HFFc6 (cell line): ENCODE data around the gene CERS4. TPM values are rescaled to one million over a fixed set of nuclear protein-coding genes. Genes with fewer than 3 reads are reported as not detected.

ENCODE experiments used
- DNase-seq: peaks from one replicate; pipeline ENCODE4 v3.0.0-alpha.2; 2018
- H3K27ac Mint-ChIP-seq: 2 replicates; pipeline ENCODE4 v1.8.0; 2020; ENCODE audit warnings: mild to moderate bottlenecking, mixed read lengths
- H3K27me3 Mint-ChIP-seq: 2 replicates; pipeline ENCODE4 v1.8.0; 2021; ENCODE audit warnings: mild to moderate bottlenecking, moderate library complexity, mixed read lengths; ENCODE audit not compliant: insufficient read depth
- H3K36me3 Mint-ChIP-seq: 2 replicates; pipeline ENCODE4 v1.8.0; 2021; ENCODE audit warnings: low read depth, mixed read lengths
- H3K4me1 Mint-ChIP-seq: 2 replicates; pipeline ENCODE4 v1.8.0; 2020; ENCODE audit warnings: low read depth, mixed read lengths
- H3K4me3 Mint-ChIP-seq: 2 replicates; pipeline ENCODE4 v1.8.0; 2020; ENCODE audit warnings: mild to moderate bottlenecking, moderate library complexity, mixed read lengths
- H3K9me3 Mint-ChIP-seq: 2 replicates; pipeline ENCODE4 v1.8.0; 2020; ENCODE audit warnings: mild to moderate bottlenecking, mixed read lengths
- total RNA-seq, 6 experiments: library from RNA; stranded (reverse); fragmentation: NEBNext Ultra II Directional; extraction: Animal tissue kit (Norgen Biotek cat#: 25700); gene quantifications; 2 replicates in 1 of 6; 3 replicates in 5 of 6; pipeline ENCODE4 v1.2.3, GENCODE V29; 2021
- TF ChIP-seq, protein P1 (sequence below): fragments of 200-600 bp; sonication (generic); IDR thresholded peaks from 2 replicates; pipeline ENCODE4 v1.5.0; 2021; ENCODE audit warnings: antibody characterized with exemption, mild to moderate bottlenecking

The CERS4 gene
- total RNA-seq, 6 experiments from 2014 or later = not detected

DNA sequence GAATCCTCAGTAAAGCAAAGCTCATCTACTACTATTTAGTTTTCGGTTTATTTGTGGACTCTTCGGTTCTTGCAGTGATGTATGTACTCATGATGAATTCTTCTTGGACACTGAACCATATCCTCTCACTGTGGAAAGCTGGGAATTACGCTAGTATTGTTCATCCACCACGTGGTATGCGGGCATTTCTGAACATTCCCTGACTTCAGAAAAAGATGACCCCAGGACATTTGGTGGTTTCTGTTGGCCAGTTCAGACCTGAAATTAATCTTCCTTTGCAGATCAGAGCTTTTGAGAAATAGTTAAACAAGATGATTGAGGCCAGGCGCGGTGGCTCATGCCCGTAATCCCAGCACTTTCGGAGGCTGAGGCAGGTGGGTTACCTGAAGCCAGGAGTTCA is 34.5 kb upstream of the CERS4 start:
- H3K4me3 Mint-ChIP-seq = no peak overlapping the region
- H3K9me3 Mint-ChIP-seq = no peaks in the 10 kb centered on the region
- no peaks in the 10 kb centered on the region for H3K4me1 Mint-ChIP-seq
- no peak overlapping the region for H3K27ac Mint-ChIP-seq
- no peaks in the 10 kb centered on the region for H3K36me3 Mint-ChIP-seq
- peaks cover 9% of the 10 kb centered on the region; the same call in 1 of the 2 replicates for H3K27me3 Mint-ChIP-seq
- TF ChIP-seq, protein P1, sequence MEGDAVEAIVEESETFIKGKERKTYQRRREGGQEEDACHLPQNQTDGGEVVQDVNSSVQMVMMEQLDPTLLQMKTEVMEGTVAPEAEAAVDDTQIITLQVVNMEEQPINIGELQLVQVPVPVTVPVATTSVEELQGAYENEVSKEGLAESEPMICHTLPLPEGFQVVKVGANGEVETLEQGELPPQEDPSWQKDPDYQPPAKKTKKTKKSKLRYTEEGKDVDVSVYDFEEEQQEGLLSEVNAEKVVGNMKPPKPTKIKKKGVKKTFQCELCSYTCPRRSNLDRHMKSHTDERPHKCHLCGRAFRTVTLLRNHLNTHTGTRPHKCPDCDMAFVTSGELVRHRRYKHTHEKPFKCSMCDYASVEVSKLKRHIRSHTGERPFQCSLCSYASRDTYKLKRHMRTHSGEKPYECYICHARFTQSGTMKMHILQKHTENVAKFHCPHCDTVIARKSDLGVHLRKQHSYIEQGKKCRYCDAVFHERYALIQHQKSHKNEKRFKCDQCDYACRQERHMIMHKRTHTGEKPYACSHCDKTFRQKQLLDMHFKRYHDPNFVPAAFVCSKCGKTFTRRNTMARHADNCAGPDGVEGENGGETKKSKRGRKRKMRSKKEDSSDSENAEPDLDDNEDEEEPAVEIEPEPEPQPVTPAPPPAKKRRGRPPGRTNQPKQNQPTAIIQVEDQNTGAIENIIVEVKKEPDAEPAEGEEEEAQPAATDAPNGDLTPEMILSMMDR = no peak
- peak; percentile 6 for DNase-seq

DNA sequence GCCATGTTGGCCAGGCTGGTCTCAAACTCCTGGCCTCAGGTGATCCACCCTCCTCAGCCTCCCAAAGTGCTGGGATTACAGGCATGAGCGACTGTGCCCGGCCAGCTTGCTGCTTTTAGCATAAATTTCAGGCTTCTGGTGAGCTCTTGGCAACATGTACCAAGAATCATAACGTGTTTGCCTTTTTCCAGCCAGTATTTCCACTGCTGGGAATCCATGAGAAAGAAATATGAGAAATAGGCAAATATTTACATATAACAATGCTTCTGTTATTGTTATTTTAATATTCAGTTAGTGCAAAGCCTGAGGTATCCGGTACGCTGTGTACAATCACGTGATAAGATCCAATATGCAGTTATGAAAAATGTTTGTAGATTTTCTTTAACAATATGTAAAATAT is 29.2 kb upstream of the CERS4 start:
- no peaks in the 10 kb centered on the region for H3K4me1 Mint-ChIP-seq
- no peak overlapping the region for H3K4me3 Mint-ChIP-seq
- no peak for DNase-seq
- no peak overlapping the region for H3K27ac Mint-ChIP-seq
- TF ChIP-seq, protein P1 = no peak
- peaks cover 18% of the 10 kb centered on the region for H3K27me3 Mint-ChIP-seq
- no peaks in the 10 kb centered on the region for H3K9me3 Mint-ChIP-seq
- no peaks in the 10 kb centered on the region for H3K36me3 Mint-ChIP-seq

DNA sequence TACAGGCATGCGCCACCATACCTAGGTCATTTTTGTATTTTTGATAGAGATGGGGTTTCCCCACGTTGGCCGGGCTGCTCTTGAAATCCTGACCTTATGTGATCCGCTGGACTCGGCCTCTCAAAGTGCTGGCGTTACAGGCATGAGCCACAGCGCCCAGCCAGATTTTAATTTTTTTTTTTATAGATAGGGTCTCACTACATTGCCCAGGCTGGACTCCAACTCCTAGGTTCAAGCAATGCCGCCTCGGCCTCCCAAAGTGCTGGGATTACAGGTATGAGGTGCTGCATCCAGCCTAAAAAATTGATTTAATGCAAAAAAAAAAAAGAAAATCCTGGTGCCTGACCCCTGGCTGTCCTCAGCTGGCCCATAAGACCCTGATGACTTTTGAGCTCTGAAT is 24.9 kb upstream of the CERS4 start:
- Mint-ChIP-seq H3K4me3 (no peak overlapping the region), H3K4me1 (no peaks in the 10 kb centered on the region), H3K27me3 (peaks cover 31% of the 10 kb centered on the region), H3K36me3 (no peaks in the 10 kb centered on the region), H3K9me3 (no peaks in the 10 kb centered on the region), H3K27ac (no peak overlapping the region)
- TF ChIP-seq, protein P1 = no peak
- DNase-seq = no peak

DNA sequence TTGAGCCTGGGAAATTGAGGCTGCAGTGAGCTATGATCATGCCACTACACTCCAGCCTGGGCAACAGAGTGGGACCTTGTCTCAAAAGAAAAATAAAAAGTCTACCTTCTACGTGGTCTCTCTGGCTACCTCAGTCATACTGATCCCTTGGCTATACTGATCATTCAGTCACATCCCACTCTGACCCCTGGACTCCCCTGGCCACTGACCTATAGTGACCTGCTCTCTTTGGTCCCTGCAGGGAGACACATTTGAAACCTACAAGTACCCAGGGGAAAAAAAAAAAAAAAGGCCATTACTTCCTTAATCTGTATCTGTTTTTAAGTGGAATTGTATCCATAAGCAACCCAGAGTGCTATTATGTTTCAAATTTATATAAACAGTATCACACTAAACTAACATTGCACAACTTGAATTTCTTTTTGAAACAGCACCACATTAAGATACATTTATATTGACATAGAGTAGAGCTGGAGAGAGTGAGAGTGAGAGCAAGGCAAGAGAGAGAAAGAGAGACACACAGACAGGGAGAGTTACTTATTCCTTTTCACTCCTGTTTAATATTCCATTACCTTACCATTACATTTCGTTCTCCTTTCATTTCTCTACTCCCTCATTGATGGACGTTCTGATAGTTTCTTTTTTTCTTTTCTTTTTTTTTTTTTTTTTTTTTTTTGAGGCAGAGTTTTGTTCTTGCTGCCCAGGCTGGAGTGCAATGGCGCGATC is 23.7 kb upstream of the CERS4 start:
- TF ChIP-seq, protein P1 = no peak
- Mint-ChIP-seq H3K4me1 (no peaks in the 10 kb centered on the region), H3K9me3 (no peaks in the 10 kb centered on the region), H3K27ac (no peak overlapping the region), H3K36me3 (no peaks in the 10 kb centered on the region), H3K27me3 (peaks cover 35% of the 10 kb centered on the region), H3K4me3 (no peak overlapping the region)
- DNase-seq = no peak

DNA sequence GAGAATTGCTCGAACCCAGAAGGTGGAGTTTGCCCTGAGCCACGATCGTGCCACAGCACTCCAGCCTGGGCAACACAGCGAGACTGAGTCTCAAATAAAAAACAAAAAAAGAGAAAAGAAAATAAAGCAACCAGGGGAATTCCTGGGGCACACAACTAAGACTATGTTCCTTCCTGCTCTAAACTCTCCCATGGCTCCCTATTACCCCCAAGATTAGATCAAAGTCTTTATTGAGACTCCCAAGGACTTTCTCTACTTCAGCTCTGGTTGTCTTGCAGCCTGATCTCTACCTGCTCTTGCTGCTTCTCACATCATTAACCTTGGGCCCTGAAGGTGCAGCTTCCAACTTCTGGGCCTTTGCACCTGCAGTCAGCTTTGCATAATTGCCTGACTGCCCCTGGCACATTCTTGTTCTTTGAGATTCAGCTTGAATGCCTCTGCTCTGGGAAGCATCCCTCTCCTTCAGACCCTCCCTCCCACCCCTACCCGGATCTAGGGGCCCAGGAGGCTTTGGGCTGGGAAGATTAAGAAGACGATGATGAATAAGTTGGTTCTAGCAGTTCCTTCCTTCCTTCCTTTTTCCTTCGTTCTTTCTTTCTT is 16.8 kb upstream of the CERS4 start:
- H3K36me3 Mint-ChIP-seq = no peaks in the 10 kb centered on the region
- no peak overlapping the region for H3K27ac Mint-ChIP-seq
- H3K4me1 Mint-ChIP-seq = no peaks in the 10 kb centered on the region

More for the DNA sequence above, 16.8 kb upstream of the CERS4 start:
- TF ChIP-seq, protein P1 = no peak
- no peak overlapping the region for H3K4me3 Mint-ChIP-seq
- H3K9me3 Mint-ChIP-seq = no peaks in the 10 kb centered on the region
- peaks cover 30% of the 10 kb centered on the region for H3K27me3 Mint-ChIP-seq
- no peak for DNase-seq
